GM19324 (cell line): Measurements from ENCODE around the gene DVL2.

Source experiments
- ATAC-seq: cut with Tn5 transposase; IDR thresholded peaks from one replicate; pipeline ENCODE4 v1.9.1; 2021; ENCODE audit warnings: mild to moderate bottlenecking, moderate library complexity; ENCODE audit not compliant: unreplicated experiment, low FRiP score

Gene DVL2

GRCh38 chr17:7221278-7222092 lies 12.8 kb downstream of the DVL2 start:
- ATAC-seq: no peak

- ATAC-seq: no peak
Measured at GRCh38 chr17:7220593-7221277, 13.6 kb downstream of the DVL2 start.

DNA sequence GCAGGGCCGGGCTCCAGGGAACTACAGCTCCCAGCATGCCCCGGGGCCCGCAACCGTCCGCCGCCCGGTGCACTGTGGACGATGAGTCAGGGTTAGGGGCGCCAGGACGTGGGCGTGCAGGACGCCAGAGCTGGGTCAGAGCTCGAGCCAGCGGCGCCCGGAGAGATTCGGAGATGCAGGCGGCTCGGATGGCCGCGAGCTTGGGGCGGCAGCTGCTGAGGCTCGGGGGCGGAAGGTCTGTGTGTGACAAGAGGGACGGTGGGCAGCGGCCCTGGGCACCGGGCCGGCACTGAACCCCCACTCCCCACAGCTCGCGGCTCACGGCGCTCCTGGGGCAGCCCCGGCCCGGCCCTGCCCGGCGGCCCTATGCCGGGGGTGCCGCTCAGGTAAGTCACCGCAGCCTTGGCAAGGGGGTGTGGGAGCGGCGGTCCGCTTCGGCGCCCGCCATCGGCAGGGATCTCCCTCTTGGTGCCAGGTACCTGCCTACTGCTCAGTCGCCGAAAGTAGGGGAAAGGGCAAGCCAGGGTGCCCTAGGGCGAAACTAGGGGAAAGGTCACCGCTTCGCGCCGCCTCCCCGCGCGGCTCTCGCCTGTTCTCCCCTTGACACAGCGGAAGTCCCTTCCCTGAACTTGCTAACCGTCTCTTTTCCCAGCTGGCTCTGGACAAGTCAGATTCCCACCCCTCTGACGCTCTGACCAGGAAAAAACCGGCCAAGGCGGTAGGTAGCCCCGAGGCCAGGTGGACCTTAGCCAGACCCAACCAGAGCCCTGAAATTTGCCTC lies 14.3 kb downstream of the DVL2 start, which contains the start of the genes ACADVL and DLG4:
Gene ACADVL, plus strand, starts transcription at position 127 of the 781 bp plus-strand sequence. Its CDS starts 47 bp downstream, at position 174.
Gene DLG4, minus strand, starts transcription at position 25 of the 781 bp plus-strand sequence.
- ATAC-seq: peak; percentile 47

GRCh38 chr17:7219229-7219811 lies 15.0 kb downstream of the DVL2 start:
- ATAC-seq: no peak

DNA sequence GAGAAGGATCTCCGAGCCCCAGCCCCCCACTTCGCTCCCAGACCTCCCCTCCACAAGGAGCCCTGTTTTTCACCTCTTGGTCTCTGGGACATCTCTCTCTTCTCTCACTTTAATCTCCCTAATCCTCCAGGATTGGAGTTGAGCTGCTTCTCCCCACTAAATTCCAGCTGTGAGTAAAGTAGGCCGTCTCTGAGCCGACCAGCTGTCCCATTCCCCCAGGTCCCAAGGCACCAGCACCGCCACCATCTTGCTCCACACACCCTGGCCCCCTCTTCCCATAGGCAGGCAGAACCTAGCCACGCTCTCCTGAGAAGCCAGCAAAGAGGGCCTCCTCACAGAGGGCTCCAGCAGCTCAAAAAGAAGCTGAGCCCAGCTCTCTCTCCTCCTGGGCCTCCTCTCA lies 15.6 kb downstream of the DVL2 start:
- no peak for ATAC-seq

DNA sequence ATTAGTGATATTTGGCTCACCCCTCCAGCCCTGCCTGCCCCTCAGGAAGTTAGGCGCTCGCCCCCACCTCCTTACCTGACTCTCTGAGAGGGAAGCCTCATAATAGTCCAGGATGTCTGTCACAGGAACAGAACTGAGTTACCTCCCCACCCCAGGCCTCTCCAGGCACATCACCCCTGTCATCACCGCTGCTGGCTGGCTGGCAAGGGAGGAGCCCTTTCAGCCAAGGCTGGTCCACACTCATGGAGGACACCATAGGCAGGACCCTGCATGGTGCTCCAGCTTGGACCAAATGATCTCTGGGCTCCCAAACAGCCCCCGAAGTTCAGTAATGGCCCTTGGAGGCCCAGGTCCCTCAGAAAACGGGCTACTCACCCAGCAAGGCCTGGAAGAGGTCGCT lies 16.2 kb downstream of the DVL2 start:
- no peak for ATAC-seq

GRCh38 chr17:7217113-7217987 lies 17.0 kb downstream of the DVL2 start:
- ATAC-seq: no peak

DNA sequence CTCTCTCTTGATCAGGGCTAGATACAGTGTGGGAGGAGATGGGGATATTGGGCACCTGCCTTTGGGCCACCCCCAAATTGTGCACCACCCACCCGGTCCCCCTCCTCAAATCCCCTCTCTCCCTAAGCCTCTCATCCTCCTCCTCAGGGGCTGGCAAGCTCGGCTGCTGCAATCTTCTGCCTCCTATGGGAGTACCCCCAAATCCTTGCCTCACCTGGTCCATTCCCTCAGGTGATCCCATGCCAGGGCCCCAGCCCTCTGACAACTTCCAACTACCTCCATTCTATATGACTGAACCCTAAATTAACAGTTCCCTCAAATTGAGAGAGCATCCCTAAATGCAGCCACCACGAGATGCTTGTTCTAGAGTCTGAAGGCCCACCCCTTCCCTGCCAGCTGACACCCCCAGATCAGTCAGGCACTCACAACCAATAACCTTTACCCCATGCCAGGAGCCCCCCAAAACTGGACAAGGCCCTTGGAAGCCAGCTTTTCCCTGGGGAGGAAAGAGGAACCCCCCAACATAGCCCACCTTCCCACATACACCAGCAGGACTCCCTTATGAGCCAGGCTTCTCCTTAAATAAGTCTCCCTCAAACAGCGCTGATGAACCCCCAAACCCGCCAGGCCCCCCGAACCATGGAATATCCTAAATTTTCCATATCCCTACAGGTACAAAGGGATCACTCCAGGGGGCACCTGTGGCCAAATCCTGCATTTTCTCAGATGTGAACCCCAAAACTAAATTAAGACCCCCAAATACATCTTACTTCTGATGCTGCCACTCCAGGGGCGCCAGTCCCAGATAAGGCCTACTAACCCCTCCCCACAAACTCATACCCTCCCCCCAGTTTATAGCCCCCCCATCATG lies 17.8 kb downstream of the DVL2 start:
- ATAC-seq: no peak

DNA sequence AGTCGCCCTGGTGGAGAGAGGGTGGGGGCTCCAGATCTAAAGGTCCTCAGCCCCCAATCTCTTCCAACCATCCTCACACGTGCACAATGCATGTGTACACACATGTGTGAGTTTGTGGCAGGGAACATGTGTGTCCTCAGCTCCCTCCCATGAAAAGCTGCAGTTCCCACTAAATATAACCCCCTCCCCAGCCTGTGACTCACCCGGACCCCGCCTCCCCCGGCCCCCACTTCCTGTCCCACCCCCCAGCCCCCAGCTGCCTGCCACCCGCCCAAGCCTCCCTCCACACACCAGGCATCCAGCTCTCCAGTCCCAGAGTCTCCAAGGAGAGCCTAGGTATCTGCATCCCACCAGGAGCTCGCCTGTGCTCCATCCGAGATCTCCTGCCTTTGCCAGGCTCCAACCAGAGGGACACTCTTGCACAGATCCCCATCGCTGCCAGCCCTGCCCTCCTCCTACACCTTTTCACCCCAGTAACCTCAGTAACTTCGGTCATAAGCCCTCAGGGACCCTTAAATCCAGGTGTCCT lies 18.6 kb downstream of the DVL2 start:
- no peak for ATAC-seq

DNA sequence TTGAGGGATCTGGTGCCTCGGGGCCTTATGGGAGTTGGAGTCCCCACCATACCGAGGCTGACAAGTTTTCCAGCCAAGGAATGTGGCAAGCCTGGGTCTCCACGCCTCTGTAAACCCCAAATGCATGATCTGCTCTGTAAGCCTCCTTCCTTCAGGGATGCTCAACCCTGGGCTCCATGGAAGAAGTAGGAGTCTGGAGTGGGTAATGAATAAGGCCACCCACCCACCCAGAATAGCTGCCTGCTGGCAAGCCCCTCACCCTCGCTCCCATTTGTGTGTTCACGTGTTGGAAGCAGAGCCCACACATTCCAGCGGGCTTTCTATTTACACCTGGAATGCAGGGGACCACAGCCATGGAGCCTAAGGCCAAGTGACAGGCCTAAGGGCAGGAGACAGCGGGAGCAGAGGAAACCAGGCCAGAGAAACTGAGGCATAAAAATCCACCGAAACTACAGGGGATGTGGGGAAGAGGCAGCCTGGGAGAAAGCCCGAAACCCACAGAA lies 19.1 kb downstream of the DVL2 start:
- no peak for ATAC-seq

DNA sequence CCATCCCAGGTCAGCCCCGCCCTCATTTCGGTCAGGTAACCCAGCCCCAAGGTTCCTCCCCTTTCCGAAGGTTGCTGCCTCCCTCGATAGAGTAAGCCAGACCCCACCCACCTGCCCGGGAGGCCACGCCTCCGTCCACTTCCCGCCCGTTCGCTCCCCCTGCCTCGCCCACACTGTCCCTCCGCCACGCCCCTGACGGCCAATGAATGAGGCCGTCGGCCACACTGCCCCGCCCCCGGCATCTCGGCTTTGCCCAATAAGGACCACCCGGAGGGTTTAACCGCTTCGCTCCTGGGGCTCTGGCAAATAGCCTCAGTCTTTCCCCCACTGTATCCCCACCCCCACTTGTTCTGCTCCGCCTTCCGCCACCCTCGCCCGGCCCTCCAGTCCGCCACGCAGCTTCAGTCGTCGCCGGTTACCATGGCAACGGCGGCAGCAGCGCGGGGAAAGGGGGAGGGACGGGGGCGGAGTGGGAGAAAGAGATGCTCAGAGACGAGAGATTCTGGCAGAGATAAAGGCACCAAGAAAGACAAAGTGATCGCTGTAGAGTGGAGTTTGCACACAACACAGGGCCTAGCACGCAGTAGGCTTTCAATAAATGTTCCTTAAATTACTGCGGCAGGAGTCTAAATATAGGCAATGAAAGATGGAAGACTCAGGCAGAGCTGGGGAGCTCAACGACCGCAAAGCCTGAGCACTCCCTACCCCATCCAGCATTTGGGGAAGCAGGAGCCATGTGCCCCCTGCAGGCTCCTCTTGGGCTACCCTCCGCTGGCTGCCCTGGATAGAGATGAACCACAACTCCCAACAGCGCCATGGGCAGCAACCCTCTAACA lies 19.8 kb downstream of the DVL2 start:
- ATAC-seq: peak; percentile 83

GRCh38 chr17:7213895-7214299 lies 20.4 kb downstream of the DVL2 start:
- ATAC-seq: no peak

- ATAC-seq: no peak
Measured at GRCh38 chr17:7211491-7212273, 22.6 kb downstream of the DVL2 start.

DNA sequence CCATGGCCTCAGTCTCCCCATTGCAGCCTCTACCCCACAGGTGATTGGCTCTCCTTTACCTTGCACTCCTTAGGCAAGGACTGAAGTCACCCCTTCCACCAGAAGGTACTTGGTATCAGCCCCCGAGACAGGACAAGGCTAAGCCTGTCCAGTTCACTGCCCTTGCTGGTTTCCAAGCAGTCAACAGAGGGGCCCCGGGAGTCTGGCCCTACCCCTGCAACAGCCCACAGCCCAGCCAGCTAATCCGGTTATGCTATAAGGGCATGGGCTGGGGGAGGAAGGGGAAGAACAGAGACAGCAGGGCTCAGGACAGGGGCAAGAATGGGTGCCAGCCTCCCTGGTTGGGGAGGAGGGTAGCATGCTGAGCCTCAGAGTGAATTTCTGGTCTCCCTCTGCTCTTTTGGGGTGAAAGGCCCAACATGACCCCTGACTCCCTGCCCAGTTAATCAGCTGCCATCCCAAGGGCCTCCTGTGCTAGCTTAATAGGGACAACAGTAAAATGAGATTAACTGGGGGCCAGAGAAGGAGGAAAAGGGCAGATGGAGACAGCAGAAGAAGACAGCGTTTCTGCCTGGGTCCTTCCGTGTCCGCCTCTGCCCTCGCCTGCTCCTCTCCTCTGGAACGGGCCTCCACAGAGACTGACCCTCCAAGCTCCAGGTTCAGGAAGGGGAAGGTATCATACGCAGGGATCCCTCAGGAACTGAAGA lies 25.4 kb downstream of the DVL2 start:
- ATAC-seq: no peak

GRCh38 chr17:7208027-7208571 lies 26.2 kb downstream of the DVL2 start:
- ATAC-seq: no peak
